SKM-1 (cell line): ENCODE data around the gene RLN1.
A peak's percentile ranks its signal among the peaks of the same experiment; 100 is the strongest.
"Not testable (repeated sequence)": the region's sequence is repeated elsewhere in the genome, so short reads cannot be mapped to it uniquely, and the experiment has no call there.

Experiments
- DNase-seq: peaks from one replicate; lab custom pipeline; 2025; ENCODE audit not compliant: unreplicated experiment; lab: John Stamatoyannopoulos, UW

Gene RLN1, protein sequence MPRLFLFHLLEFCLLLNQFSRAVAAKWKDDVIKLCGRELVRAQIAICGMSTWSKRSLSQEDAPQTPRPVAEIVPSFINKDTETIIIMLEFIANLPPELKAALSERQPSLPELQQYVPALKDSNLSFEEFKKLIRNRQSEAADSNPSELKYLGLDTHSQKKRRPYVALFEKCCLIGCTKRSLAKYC

GRCh38 chr9:5338992-5339981, at the start of gene RLN1:
TSS of gene RLN1 (minus strand) at chr9:5339876. CDS start at chr9:5339746, 130 bp downstream.
- not testable (repeated sequence) for DNase-seq

DNA sequence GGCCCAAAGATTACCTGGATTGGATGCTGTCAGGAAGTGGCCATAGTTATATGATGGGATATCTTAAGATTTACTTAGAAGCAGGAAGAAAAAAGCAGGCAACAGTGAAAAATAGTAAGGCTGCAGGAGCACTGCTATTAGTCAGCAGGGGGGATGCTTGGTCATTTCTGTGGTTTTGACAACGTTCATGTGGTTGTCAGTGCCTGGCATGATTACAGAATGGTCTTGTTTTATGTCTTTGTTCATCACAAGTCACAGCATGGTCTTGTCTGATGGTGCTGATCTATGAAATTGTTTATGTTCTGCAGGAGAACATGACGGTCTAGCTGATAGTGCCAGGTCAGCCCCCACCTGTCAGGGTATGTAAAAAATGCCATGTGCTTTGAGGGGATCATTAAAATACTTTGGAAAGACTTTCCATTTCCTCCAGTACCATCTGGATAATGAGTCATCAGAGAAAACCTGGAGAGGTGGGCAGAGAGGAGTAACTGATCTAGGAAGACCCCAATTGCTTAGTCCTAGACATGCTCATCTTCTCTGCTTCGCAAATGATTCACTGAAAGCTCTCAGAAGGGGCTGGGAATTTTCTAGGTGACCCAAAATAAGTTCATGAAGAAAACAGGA, 49.5 kb upstream of the RLN1 start:
- no peak for DNase-seq

DNA sequence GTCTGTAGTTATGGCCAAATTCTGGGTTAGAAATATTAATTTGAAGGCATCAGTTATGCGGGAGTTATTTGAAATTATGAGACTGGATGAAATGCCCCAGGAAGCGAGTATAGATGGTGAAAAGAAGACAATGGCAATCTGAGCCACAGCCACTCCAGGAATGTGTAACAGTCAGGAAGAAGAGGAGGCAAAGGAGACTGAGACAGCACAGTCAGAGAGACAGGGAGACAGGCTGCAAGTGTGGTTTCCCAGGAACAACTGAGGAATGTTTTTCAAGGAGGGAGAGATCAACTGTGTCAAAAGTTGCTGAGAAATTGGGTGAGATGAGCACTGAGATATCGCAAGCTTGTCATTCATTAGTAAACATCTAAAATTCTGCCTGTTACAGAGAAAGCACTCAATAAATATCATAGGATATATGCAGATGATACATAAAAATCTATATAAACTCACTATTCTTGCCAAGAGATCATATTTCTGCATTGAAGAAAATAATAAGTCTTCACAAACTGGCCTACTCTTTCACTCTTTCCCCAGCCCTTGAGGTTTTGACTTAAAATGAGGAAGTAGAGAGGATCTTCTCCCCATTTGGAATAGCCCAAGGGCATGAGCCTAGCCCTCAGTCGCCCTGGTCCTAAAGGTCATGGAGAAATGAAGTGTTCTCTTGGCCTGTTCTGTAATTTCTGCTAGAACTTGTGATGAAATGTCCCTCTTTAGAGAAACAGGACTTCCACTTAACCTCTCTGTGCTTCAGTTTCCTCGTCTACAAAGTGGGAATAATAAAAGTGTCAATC, 48.5 kb upstream of the RLN1 start:
- DNase-seq, result peak; percentile 52

DNA sequence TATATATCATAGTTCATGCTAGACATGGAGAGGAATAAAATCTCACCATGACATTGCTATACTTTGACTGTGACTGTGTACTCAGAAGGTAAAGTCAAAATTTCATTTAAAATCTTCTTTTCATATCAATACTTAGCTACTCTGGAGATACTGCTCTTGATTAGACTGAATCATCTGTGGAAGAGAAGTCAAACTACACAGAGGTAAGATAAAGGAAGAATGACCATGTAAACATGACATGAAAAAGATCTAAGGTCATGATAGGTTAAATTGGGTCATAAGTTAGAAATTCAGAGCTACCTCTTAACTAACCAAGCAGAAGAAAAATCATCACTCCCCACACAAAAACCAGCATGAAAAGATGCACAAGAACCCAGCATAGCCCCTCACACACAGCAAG, 44.8 kb upstream of the RLN1 start:
- no peak for DNase-seq

DNA sequence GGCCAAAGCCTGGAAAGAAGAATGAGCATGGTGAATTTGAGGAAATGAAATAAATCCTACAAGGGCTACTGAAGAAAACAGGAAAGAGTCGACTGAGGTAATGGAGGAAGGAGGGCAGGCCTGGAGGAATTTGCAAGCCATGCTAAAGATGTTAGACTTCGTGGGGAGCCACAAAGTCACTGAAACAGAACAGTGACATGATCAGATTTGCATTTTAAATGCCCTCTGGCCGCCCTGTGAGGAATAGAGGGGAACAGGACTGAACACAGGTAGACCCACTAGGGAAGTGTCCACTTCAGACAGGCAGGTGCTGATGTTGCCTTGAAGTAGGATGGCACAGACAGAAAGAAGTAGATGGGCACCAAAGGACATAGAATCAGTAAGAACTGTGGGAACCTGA, 42.8 kb upstream of the RLN1 start:
- DNase-seq, result no peak

DNA sequence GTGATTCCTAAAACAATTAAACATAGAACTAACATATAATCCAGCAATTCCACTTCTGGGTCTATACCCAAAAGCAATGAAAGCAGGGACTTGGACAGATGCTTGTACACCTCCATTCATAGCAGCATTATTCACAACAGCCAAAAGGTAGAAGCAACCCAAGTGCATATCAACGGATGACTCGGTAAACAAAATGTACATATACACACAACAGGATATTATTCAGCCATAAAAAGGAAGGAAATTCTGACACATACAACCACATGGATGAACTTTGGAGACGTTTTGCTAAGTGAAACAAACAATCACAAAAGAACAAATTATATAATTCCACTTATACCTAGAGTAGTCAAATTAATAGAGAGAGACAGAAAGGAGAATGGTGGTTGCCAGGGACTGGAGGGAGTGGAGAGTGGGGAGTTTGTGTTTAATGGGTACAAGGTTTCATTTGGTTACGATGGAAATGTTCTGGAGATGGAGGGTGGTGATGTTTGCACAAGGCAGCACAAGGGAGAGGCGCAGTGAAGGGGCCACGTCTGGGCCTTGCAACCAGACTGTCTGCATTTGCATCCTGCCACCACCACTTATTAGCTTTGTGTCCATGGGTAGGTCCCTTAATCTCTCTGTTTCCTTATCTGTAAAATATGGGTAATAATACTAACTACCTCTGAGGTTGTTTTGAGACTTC, 36.3 kb upstream of the RLN1 start:
- no peak for DNase-seq

DNA sequence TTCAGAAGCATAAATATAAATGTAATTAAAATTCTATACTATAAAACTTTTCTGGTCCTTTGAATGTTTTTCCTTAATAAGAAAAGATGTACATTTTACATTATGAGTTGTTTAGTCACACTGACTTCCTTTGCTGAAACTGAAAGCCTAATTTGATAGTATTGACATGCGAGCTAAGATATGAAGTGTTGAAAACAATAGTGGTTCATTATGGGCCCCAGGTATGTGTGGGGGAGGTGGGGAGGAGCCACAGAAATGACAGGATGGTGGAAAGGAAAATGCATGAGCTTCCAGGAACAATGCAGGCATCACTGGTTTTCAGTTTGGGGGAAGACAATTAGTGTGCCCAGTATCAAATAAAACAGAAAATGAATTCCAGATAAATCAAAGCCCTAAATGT, 35.4 kb upstream of the RLN1 start:
- no peak for DNase-seq

- DNase-seq, result no peak
Measured at GRCh38 chr9:5364294-5365024, 24.8 kb upstream of the RLN1 start.

DNA sequence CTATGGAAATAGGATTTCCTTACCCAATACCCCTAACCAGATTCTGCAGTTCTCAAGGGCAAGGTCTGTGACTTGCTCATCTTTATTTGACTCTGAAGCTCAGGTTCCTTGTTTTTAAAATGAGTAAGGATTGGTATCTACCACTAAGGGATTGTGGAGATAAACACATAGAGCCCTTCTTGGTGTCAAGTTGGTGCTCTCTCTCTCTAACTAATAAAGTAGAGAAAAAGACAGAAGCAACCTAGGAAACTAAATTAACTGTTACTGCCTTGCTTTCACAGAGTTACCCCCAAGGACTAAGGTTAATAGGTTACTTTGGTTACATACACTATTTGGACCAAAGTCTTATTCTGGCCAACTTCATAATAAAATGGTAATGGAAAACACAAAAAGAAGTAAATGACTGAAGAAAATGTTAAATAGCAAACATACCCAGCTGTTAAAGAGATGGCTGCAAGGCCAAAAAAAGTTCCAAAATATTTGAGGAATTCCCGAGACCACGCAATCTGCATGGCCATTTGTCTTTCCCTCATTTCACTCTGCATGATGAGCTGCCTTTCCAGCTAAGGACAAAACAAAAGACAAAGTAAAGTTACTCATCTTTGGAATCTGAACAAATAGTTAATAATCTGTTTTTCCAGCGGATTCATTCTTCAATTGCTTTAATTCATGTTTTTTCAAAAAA, 21.8 kb upstream of the RLN1 start:
- no peak for DNase-seq

- DNase-seq, result no peak
Measured at GRCh38 chr9:5360341-5360740, 20.7 kb upstream of the RLN1 start.

GRCh38 chr9:5357431-5358105, 17.9 kb upstream of the RLN1 start:
- no peak for DNase-seq

DNA sequence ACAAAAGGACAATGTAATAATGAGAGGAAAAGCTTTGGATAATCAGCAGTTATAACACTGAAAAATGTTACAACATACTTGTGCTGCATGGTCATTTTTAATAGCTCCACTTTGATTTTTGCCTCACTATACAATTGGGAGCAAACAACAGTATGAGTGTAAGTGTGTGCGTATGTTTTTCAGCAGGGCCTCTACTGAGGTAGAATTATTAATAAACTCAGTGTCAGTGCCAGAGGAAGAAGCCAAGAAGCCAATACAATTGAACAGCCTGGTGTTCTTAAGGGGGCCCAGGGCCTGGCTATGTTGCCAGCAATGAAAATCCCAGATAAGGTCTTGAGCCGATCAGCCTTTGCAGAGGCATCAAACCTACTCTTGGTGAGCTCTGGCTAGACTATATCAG, 16.1 kb upstream of the RLN1 start:
- no peak for DNase-seq

GRCh38 chr9:5355226-5355625, 15.6 kb upstream of the RLN1 start:
- no peak for DNase-seq

GRCh38 chr9:5354184-5354583, 14.5 kb upstream of the RLN1 start:
- DNase-seq, result no peak

DNA sequence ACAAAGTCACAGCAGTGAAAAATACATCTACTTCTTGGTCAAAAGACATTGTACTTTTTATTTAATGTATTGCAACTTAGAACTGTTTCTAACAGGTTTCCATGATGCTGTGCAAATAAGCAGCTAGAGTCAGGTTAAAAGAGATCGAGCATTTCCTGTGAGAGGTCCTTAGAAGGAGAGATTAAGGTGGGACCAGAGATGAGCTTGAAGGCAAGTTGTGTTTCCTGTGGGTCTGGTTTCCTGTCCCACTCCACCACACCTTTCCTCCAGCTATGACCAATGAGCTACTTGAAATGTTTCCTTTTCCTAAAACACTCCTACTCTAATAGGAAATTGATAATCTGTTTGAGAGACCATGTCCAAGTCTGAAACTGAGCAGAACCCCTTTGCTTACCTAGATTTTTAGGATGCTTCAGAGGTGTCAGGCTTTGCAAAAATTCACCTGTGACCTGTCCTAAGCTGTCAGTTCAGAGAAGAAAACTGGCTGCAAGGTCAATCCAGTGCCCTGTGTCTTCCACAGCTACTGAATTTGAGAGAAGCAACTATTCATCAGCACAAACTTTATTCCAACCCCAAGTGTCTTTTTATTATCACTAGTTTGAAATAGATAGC, 13.1 kb upstream of the RLN1 start:
- no peak for DNase-seq

DNA sequence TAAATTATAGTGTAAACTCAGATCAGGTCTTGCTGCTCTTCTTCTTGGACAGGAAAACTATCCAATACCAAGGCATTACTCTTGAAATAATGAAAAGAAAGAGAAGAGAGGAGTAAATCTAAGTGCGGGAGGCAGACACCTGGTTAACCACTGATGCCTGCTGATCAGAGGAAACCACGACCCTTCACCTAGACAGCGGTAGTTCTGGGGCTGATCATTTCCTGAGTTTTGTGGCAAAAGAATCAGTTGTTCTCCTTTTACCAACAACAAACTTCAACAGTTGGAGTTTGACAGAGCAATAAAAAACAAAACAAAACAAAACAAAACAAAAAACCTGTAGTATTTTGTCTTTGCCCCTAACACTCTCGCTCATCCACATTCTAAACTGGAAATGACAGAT, 3.0 kb downstream of the RLN1 start:
- DNase-seq, result no peak

DNA sequence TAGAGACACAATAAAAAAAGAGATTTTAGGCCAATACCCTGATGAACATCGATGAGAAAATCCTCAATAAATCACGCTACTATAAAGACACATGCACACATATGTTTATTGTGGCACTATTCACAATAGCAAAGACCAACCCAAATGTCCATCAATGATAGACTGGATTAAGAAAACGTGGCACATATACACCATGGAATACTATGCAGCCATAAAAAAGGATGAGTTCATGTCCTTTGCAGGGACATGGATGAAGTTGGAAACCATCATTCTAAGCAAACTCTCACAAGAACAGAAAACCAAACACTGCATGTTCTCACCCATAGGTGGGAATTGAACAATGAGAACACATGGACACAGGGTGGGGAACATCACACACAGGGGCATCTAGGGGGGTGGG, 8.4 kb downstream of the RLN1 start:
- DNase-seq, result not testable (repeated sequence)

- DNase-seq, result no peak
Measured at GRCh38 chr9:5326893-5327548, 12.7 kb downstream of the RLN1 start.
